HG03095 (cell line): Measurements from ENCODE around the gene PALM2AKAP2.

Source experiments
- ATAC-seq: cut with Tn5 transposase; IDR thresholded peaks from one replicate; pipeline ENCODE4 v1.9.1; 2021; ENCODE audit warnings: moderate library complexity; ENCODE audit not compliant: unreplicated experiment

PALM2AKAP2 gene

GRCh38 chr9:109779711-109780452, at the start of gene PALM2AKAP2:
PALM2AKAP2 (plus strand) TSS chr9:109780198; CDS start chr9:109780489, 291 bp downstream.
- no peak for ATAC-seq

- ATAC-seq, result no peak
Observed at GRCh38 chr9:109730228-109730627, 49.8 kb upstream of the PALM2AKAP2 start.

- ATAC-seq, result no peak
Observed at GRCh38 chr9:109733690-109734089, 46.3 kb upstream of the PALM2AKAP2 start.

GRCh38 chr9:109734814-109735213, 45.2 kb upstream of the PALM2AKAP2 start:
- no peak for ATAC-seq

- no peak for ATAC-seq
Observed at GRCh38 chr9:109735801-109736200, 44.2 kb upstream of the PALM2AKAP2 start.

GRCh38 chr9:109737295-109737694, 42.7 kb upstream of the PALM2AKAP2 start:
- ATAC-seq, result no peak

- no peak for ATAC-seq
Observed at GRCh38 chr9:109739760-109740159, 40.2 kb upstream of the PALM2AKAP2 start.

GRCh38 chr9:109742776-109743348, 37.1 kb upstream of the PALM2AKAP2 start:
- no peak for ATAC-seq

- ATAC-seq, result no peak
Observed at GRCh38 chr9:109743696-109744095, 36.3 kb upstream of the PALM2AKAP2 start.

GRCh38 chr9:109745335-109746283, 34.4 kb upstream of the PALM2AKAP2 start:
- ATAC-seq, result no peak

- ATAC-seq, result no peak
Observed at GRCh38 chr9:109751253-109751652, 28.7 kb upstream of the PALM2AKAP2 start.

- ATAC-seq, result no peak
Observed at GRCh38 chr9:109753308-109753707, 26.7 kb upstream of the PALM2AKAP2 start.

- no peak for ATAC-seq
Observed at GRCh38 chr9:109755040-109755439, 25.0 kb upstream of the PALM2AKAP2 start.

- ATAC-seq, result no peak
Observed at GRCh38 chr9:109759589-109759988, 20.4 kb upstream of the PALM2AKAP2 start.

GRCh38 chr9:109765278-109765677, 14.7 kb upstream of the PALM2AKAP2 start:
- ATAC-seq, result no peak

GRCh38 chr9:109765830-109766229, 14.2 kb upstream of the PALM2AKAP2 start:
- ATAC-seq, result no peak

- ATAC-seq, result no peak
Observed at GRCh38 chr9:109766351-109766750, 13.6 kb upstream of the PALM2AKAP2 start.

GRCh38 chr9:109767404-109767803, 12.6 kb upstream of the PALM2AKAP2 start:
- no peak for ATAC-seq

GRCh38 chr9:109767814-109768213, 12.2 kb upstream of the PALM2AKAP2 start:
- no peak for ATAC-seq

- no peak for ATAC-seq
Observed at GRCh38 chr9:109769250-109769649, 10.7 kb upstream of the PALM2AKAP2 start.

- no peak for ATAC-seq
Observed at GRCh38 chr9:109770101-109770500, 9.9 kb upstream of the PALM2AKAP2 start.
